ENCODE data around the gene AGBL2.

The AGBL2 gene

GRCh38 chr11:47626234-47626633 lies 88.9 kb downstream of the AGBL2 start:
- no peaks in the 10 kb centered on the region for H3K4me1 ChIP-seq (ENCODE audit: control insufficient read depth, insufficient read depth, low read length)
- no peaks in the 10 kb centered on the region for H3K9me3 ChIP-seq (ENCODE audit: control insufficient read depth, low read length)
- no peaks in the 10 kb centered on the region for H3K27me3 ChIP-seq (replicated peaks; ENCODE audit: control insufficient read depth, insufficient read depth, low read length)
- DNase-seq (ENCODE audit: low read depth) = no peak
- peaks cover 97% of the 10 kb centered on the region for H3K36me3 ChIP-seq (ENCODE audit: control insufficient read depth, insufficient read depth, low read length, severe bottlenecking)
- no peak overlapping the region for H3K9ac ChIP-seq (ENCODE audit: low read length)
- no peak overlapping the region for H3K4me3 ChIP-seq (ENCODE audit: low read length)

DNA sequence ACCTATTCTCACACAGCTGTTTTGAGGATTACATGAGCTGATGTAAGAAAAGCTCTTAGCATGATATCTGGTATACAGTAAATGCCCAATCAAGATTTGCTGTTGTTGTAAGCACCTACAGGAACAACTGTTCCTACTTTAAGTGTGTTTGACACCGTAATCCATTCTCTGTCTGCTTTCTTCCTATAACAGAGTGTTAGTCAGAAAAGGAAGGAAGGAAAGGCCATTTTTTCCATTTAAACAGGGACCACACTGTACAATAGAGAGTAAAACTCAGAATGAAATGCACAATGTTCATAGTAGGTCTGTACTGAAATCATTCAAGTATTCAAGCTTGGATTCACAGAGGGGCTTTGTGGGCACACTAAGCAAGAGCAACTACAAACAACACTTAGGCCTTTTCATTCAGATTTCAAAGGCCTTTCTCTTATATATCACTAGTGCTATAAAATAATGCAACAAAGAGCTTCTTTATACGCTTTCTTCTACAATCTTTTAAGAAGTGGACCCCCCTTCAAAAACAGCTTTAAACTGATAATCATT lies 94.3 kb downstream of the AGBL2 start:
- no peak for DNase-seq (ENCODE audit: low read depth)
- Histone ChIP-seq H3K4me3 (ENCODE audit: low read length) (no peak overlapping the region), H3K9me3 (ENCODE audit: control insufficient read depth, low read length) (no peaks in the 10 kb centered on the region), H3K27me3 (replicated peaks; ENCODE audit: control insufficient read depth, insufficient read depth, low read length) (no peaks in the 10 kb centered on the region), H3K36me3 (ENCODE audit: control insufficient read depth, insufficient read depth, low read length, severe bottlenecking) (peaks cover 91% of the 10 kb centered on the region), H3K9ac (ENCODE audit: low read length) (no peak overlapping the region), H3K4me1 (ENCODE audit: control insufficient read depth, insufficient read depth, low read length) (peaks cover 23% of the 10 kb centered on the region)

DNA sequence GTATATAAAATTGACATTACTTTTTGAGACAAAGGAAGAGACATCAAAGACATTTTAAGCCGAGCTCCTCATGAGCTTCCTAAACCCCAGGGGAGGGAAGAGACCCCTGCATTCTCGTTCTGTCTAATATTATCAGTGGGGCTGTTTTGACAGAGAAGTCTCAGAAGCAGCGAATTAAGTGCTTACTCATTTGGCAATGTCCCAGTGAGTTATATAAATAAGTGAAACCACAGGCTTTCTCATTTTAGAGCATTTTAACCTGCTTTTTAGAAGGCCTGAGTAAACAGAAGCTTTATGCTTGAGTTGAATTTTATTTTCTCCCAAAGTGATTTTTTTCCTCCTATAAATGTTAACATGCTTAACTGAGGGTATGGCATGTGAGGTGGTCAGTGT lies 97.8 kb downstream of the AGBL2 start:
- no peak overlapping the region for H3K4me3 ChIP-seq (ENCODE audit: low read length)
- peak; percentile 84 for DNase-seq (ENCODE audit: low read depth)
- peaks cover 25% of the 10 kb centered on the region for H3K4me1 ChIP-seq (ENCODE audit: control insufficient read depth, insufficient read depth, low read length)
- no peaks in the 10 kb centered on the region for H3K27me3 ChIP-seq (replicated peaks; ENCODE audit: control insufficient read depth, insufficient read depth, low read length)
- H3K9ac ChIP-seq (ENCODE audit: low read length) = peak overlapping the region; percentile 62
- peaks cover 63% of the 10 kb centered on the region for H3K36me3 ChIP-seq (ENCODE audit: control insufficient read depth, insufficient read depth, low read length, severe bottlenecking)
- no peaks in the 10 kb centered on the region for H3K9me3 ChIP-seq (ENCODE audit: control insufficient read depth, low read length)

- peak overlapping the region; percentile 62 for H3K9ac ChIP-seq (ENCODE audit: low read length)
- peaks cover 25% of the 10 kb centered on the region for H3K4me1 ChIP-seq (ENCODE audit: control insufficient read depth, insufficient read depth, low read length)
- peak; percentile 90 for DNase-seq (ENCODE audit: low read depth)
- no peak overlapping the region for H3K4me3 ChIP-seq (ENCODE audit: low read length)
- no peaks in the 10 kb centered on the region for H3K9me3 ChIP-seq (ENCODE audit: control insufficient read depth, low read length)
- peaks cover 59% of the 10 kb centered on the region for H3K36me3 ChIP-seq (ENCODE audit: control insufficient read depth, insufficient read depth, low read length, severe bottlenecking)
- no peaks in the 10 kb centered on the region for H3K27me3 ChIP-seq (replicated peaks; ENCODE audit: control insufficient read depth, insufficient read depth, low read length)
Observed at GRCh38 chr11:47616726-47617416, 98.3 kb downstream of the AGBL2 start.

GRCh38 chr11:47615249-47615648 lies 99.9 kb downstream of the AGBL2 start:
- peaks cover 57% of the 10 kb centered on the region for H3K36me3 ChIP-seq (ENCODE audit: control insufficient read depth, insufficient read depth, low read length, severe bottlenecking)
- no peak overlapping the region for H3K9ac ChIP-seq (ENCODE audit: low read length)
- peaks cover 28% of the 10 kb centered on the region for H3K4me1 ChIP-seq (ENCODE audit: control insufficient read depth, insufficient read depth, low read length)
- H3K4me3 ChIP-seq (ENCODE audit: low read length) = no peak overlapping the region
- H3K27me3 ChIP-seq (replicated peaks; ENCODE audit: control insufficient read depth, insufficient read depth, low read length) = no peaks in the 10 kb centered on the region
- DNase-seq (ENCODE audit: low read depth) = no peak
- H3K9me3 ChIP-seq (ENCODE audit: control insufficient read depth, low read length) = no peaks in the 10 kb centered on the region

GRCh38 chr11:47611348-47611794 lies 103.8 kb downstream of the AGBL2 start:
- no peak for DNase-seq (ENCODE audit: low read depth)
- peaks cover 33% of the 10 kb centered on the region for H3K4me1 ChIP-seq (ENCODE audit: control insufficient read depth, insufficient read depth, low read length)
- H3K27me3 ChIP-seq (replicated peaks; ENCODE audit: control insufficient read depth, insufficient read depth, low read length) = no peaks in the 10 kb centered on the region
- H3K9ac ChIP-seq (ENCODE audit: low read length) = no peak overlapping the region
- H3K4me3 ChIP-seq (ENCODE audit: low read length) = no peak overlapping the region
- H3K36me3 ChIP-seq (ENCODE audit: control insufficient read depth, insufficient read depth, low read length, severe bottlenecking) = peaks cover 25% of the 10 kb centered on the region
- no peaks in the 10 kb centered on the region for H3K9me3 ChIP-seq (ENCODE audit: control insufficient read depth, low read length)

DNA sequence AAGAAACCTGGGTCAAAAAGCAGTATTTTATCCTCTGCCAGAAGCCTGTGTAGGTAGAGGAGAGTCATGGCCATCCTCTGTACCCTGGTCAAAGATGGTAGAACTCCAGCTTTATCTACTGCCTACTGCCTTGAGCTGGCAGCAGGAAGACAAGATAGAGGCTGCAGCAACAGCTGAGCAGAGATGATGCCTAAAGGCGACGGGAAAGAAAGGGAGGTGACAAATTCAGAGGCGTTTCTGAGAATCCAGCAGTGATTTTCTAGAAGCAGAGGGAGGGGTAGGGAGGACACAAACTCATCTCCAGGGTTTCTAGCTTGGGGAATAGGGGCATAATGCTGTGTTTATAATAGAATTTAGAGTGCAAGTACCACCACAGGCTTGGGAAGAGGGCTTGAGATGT lies 105.5 kb downstream of the AGBL2 start:
- no peak overlapping the region for H3K9ac ChIP-seq (ENCODE audit: low read length)
- no peak overlapping the region for H3K4me3 ChIP-seq (ENCODE audit: low read length)
- no peak for DNase-seq (ENCODE audit: low read depth)
- H3K36me3 ChIP-seq (ENCODE audit: control insufficient read depth, insufficient read depth, low read length, severe bottlenecking) = peaks cover 19% of the 10 kb centered on the region
- H3K27me3 ChIP-seq (replicated peaks; ENCODE audit: control insufficient read depth, insufficient read depth, low read length) = no peaks in the 10 kb centered on the region
- H3K9me3 ChIP-seq (ENCODE audit: control insufficient read depth, low read length) = no peaks in the 10 kb centered on the region
- H3K4me1 ChIP-seq (ENCODE audit: control insufficient read depth, insufficient read depth, low read length) = peaks cover 28% of the 10 kb centered on the region

Data from adipocyte (in vitro differentiated cells).